Astrocyte (in vitro differentiated cells and primary cell): ENCODE measurements around the gene FAM53B.

Experiments
- EZH2 ChIP-seq: IDR thresholded peaks from 2 replicates; pipeline ENCODE4 v1.6.1; 2012; ENCODE audit warnings: mild to moderate bottlenecking, low read length, inconsistent platforms; ENCODE audit not compliant: insufficient read depth
- TF ChIP-seq, protein P1 (sequence below): IDR thresholded peaks from 2 replicates; pipeline ENCODE4 v1.5.1; 2011; ENCODE audit warnings: low read depth, mild to moderate bottlenecking, inconsistent platforms, low read length, moderate library complexity; ENCODE audit not compliant: insufficient read depth

GRCh38 chr10:124629415-124629814, 114.8 kb downstream of the FAM53B start:
- no peak for TF ChIP-seq EZH2
- TF ChIP-seq, protein P1, sequence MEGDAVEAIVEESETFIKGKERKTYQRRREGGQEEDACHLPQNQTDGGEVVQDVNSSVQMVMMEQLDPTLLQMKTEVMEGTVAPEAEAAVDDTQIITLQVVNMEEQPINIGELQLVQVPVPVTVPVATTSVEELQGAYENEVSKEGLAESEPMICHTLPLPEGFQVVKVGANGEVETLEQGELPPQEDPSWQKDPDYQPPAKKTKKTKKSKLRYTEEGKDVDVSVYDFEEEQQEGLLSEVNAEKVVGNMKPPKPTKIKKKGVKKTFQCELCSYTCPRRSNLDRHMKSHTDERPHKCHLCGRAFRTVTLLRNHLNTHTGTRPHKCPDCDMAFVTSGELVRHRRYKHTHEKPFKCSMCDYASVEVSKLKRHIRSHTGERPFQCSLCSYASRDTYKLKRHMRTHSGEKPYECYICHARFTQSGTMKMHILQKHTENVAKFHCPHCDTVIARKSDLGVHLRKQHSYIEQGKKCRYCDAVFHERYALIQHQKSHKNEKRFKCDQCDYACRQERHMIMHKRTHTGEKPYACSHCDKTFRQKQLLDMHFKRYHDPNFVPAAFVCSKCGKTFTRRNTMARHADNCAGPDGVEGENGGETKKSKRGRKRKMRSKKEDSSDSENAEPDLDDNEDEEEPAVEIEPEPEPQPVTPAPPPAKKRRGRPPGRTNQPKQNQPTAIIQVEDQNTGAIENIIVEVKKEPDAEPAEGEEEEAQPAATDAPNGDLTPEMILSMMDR, result no peak
